ENCODE data around the gene LOC101059915.

The LOC101059915 gene

GRCh38 chrX:71627588-71628404 lies 39.5 kb upstream of the LOC101059915 start:
- Mint-ChIP-seq H3K9me3 (no peaks in the 10 kb centered on the region), H3K4me1 (ENCODE audit: low read depth) (peaks cover 14% of the 10 kb centered on the region), H3K4me3 (no peak overlapping the region), H3K27ac (no peak overlapping the region), H3K27me3 (no peaks in the 10 kb centered on the region), H3K36me3 (ENCODE audit: low read depth) (no peaks in the 10 kb centered on the region)
- CTCF ChIA-PET: no interaction called here
- no peaks in the 10 kb centered on the region for H3K9me3 ChIP-seq (ENCODE audit: control insufficient read depth in 1 of 2, insufficient read depth in 1 of 2, low read length in 2 of 2)
- no peak for TF ChIP-seq CTCF (IDR thresholded peaks at IDR 0.05)
- peaks cover 44% of the 10 kb centered on the region for H3K4me1 ChIP-seq (ENCODE audit: insufficient read depth, low read length)
- no peak for ATAC-seq (ENCODE audit: poor library complexity)
- intact Hi-C loops (cut with DNase I, micrococcal nuclease): no loop called here
- no peak for DNase-seq
- POLR2A ChIA-PET: no interaction called here
- no peaks in the 10 kb centered on the region for H3K27me3 ChIP-seq (ENCODE audit: control insufficient read depth in 1 of 2, insufficient read depth in 2 of 2, low read length in 2 of 2)
- no peak overlapping the region for H3K27ac ChIP-seq (ENCODE audit: low read depth in 1 of 2, low read length in 2 of 2)
- H3K4me3 ChIP-seq (ENCODE audit: low read length): no peak overlapping the region
- no peaks in the 10 kb centered on the region for H3K36me3 ChIP-seq (ENCODE audit: insufficient read depth, low read length)

GRCh38 chrX:71629467-71629866 lies 37.9 kb upstream of the LOC101059915 start:
- Histone ChIP-seq H3K9me3 (ENCODE audit: control insufficient read depth in 1 of 2, insufficient read depth in 1 of 2, low read length in 2 of 2) (no peaks in the 10 kb centered on the region), H3K4me3 (ENCODE audit: low read length) (no peak overlapping the region), H3K36me3 (ENCODE audit: insufficient read depth, low read length) (no peaks in the 10 kb centered on the region), H3K27me3 (ENCODE audit: control insufficient read depth in 1 of 2, insufficient read depth in 2 of 2, low read length in 2 of 2) (no peaks in the 10 kb centered on the region), H3K27ac (ENCODE audit: low read depth in 1 of 2, low read length in 2 of 2) (no peak overlapping the region), H3K4me1 (ENCODE audit: insufficient read depth, low read length) (peaks cover 28% of the 10 kb centered on the region)
- Mint-ChIP-seq H3K36me3 (ENCODE audit: low read depth) (no peaks in the 10 kb centered on the region), H3K9me3 (no peaks in the 10 kb centered on the region), H3K27me3 (no peaks in the 10 kb centered on the region), H3K4me3 (no peak overlapping the region), H3K4me1 (ENCODE audit: low read depth) (no peaks in the 10 kb centered on the region), H3K27ac (no peak overlapping the region)
- no peak for TF ChIP-seq CTCF (IDR thresholded peaks at IDR 0.05)
- ATAC-seq (ENCODE audit: poor library complexity) (no peak), DNase-seq (no peak)
- intact Hi-C loops (cut with DNase I, micrococcal nuclease): no loop called here
- ChIA-PET POLR2A (no interaction called here), CTCF (no interaction called here)

- Mint-ChIP-seq H3K9me3 (no peaks in the 10 kb centered on the region), H3K4me1 (ENCODE audit: low read depth) (peaks cover 12% of the 10 kb centered on the region), H3K36me3 (ENCODE audit: low read depth) (no peaks in the 10 kb centered on the region), H3K4me3 (no peak overlapping the region), H3K27me3 (no peaks in the 10 kb centered on the region), H3K27ac (no peak overlapping the region)
- intact Hi-C loops (cut with DNase I, micrococcal nuclease): no loop called here
- POLR2A ChIA-PET: no interaction called here
- H3K27me3 ChIP-seq (ENCODE audit: control insufficient read depth in 1 of 2, insufficient read depth in 2 of 2, low read length in 2 of 2): no peaks in the 10 kb centered on the region
- H3K27ac ChIP-seq (ENCODE audit: low read depth in 1 of 2, low read length in 2 of 2): no peak overlapping the region
- H3K4me3 ChIP-seq (ENCODE audit: low read length): no peak overlapping the region
- ATAC-seq (ENCODE audit: poor library complexity) (no peak), DNase-seq (no peak)
- CTCF ChIA-PET: no interaction called here
- H3K4me1 ChIP-seq (ENCODE audit: insufficient read depth, low read length): peaks cover 29% of the 10 kb centered on the region
- no peaks in the 10 kb centered on the region for H3K36me3 ChIP-seq (ENCODE audit: insufficient read depth, low read length)
- H3K9me3 ChIP-seq (ENCODE audit: control insufficient read depth in 1 of 2, insufficient read depth in 1 of 2, low read length in 2 of 2): no peaks in the 10 kb centered on the region
- no peak for TF ChIP-seq CTCF (IDR thresholded peaks at IDR 0.05)
Measured at GRCh38 chrX:71632923-71633657, 34.3 kb upstream of the LOC101059915 start.
